HepG2 (cell line): Measurements from ENCODE around the gene LLGL2.

Experiments
- TF ChIP-seq, protein P1 (sequence below): sonication (generic); formaldehyde crosslinking; IDR thresholded peaks from 2 replicates; pipeline ENCODE4 v1.9.0; 2022; ENCODE audit warnings: low read depth, missing genetic modification reagents
- TF ChIP-seq, protein P2 (sequence below): sonication (generic); formaldehyde crosslinking; IDR thresholded peaks from 2 replicates; pipeline ENCODE4 v1.5.0; 2020; ENCODE audit warnings: mild to moderate bottlenecking, missing genetic modification reagents, moderate library complexity
- TF ChIP-seq, protein P3 (sequence below): IDR thresholded peaks from 2 replicates; pipeline ENCODE4 v1.6.1; 2016; ENCODE audit warnings: control low read depth

DNA sequence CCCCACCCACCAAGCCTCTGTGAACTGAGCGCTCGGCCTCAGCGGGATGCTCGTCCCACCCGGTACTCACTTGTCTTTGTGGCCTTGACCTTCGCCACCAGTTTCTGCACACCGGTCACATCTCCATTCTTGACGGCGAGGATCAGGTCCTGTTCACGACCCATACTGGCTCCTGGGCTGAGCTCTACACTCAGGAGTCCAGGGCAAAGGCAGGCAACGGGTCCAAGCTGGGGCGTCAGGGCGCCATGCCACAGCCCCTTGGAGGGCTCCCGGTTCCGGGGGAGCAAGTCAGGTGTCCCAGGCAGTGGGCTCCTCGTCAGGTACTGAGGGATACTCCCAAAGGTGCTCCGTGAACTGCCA is 11.9 kb upstream of the LLGL2 start:
- TF ChIP-seq, protein P1, sequence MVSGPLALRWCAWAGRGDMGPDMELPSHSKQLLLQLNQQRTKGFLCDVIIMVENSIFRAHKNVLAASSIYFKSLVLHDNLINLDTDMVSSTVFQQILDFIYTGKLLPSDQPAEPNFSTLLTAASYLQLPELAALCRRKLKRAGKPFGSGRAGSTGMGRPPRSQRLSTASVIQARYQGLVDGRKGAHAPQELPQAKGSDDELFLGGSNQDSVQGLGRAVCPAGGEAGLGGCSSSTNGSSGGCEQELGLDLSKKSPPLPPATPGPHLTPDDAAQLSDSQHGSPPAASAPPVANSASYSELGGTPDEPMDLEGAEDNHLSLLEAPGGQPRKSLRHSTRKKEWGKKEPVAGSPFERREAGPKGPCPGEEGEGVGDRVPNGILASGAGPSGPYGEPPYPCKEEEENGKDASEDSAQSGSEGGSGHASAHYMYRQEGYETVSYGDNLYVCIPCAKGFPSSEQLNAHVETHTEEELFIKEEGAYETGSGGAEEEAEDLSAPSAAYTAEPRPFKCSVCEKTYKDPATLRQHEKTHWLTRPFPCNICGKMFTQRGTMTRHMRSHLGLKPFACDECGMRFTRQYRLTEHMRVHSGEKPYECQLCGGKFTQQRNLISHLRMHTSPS (CRISPR knock-in tag), result no peak
- TF ChIP-seq, protein P2, sequence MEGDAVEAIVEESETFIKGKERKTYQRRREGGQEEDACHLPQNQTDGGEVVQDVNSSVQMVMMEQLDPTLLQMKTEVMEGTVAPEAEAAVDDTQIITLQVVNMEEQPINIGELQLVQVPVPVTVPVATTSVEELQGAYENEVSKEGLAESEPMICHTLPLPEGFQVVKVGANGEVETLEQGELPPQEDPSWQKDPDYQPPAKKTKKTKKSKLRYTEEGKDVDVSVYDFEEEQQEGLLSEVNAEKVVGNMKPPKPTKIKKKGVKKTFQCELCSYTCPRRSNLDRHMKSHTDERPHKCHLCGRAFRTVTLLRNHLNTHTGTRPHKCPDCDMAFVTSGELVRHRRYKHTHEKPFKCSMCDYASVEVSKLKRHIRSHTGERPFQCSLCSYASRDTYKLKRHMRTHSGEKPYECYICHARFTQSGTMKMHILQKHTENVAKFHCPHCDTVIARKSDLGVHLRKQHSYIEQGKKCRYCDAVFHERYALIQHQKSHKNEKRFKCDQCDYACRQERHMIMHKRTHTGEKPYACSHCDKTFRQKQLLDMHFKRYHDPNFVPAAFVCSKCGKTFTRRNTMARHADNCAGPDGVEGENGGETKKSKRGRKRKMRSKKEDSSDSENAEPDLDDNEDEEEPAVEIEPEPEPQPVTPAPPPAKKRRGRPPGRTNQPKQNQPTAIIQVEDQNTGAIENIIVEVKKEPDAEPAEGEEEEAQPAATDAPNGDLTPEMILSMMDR (CRISPR knock-in tag), result no peak
- TF ChIP-seq, protein P3, sequence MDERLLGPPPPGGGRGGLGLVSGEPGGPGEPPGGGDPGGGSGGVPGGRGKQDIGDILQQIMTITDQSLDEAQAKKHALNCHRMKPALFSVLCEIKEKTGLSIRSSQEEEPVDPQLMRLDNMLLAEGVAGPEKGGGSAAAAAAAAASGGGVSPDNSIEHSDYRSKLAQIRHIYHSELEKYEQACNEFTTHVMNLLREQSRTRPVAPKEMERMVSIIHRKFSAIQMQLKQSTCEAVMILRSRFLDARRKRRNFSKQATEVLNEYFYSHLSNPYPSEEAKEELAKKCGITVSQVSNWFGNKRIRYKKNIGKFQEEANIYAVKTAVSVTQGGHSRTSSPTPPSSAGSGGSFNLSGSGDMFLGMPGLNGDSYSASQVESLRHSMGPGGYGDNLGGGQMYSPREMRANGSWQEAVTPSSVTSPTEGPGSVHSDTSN (CRISPR knock-in tag), result no peak
